HG03432 (cell line): ENCODE data around the gene TARS1.
A peak's percentile ranks its signal among the peaks of the same experiment; 100 is the strongest.

Experiments used
- ATAC-seq: cut with Tn5 transposase; IDR thresholded peaks from one replicate; pipeline ENCODE4 v1.9.1; 2021; ENCODE audit warnings: mild to moderate bottlenecking, moderate library complexity; ENCODE audit not compliant: unreplicated experiment

Gene TARS1

GRCh38 chr5:33440482-33441240 lies at the start of gene TARS1:
TARS1 (plus strand) TSS chr5:33440965; CDS start chr5:33441087, 122 bp downstream.
- peak; percentile 94 for ATAC-seq

- no peak for ATAC-seq
Observed at GRCh38 chr5:33398501-33398900, 42.3 kb upstream of the TARS1 start.

GRCh38 chr5:33400675-33401074 lies 40.1 kb upstream of the TARS1 start:
- ATAC-seq, result no peak

- ATAC-seq, result peak; percentile 56
Observed at GRCh38 chr5:33401482-33402390, 39.0 kb upstream of the TARS1 start.

GRCh38 chr5:33403187-33403586 lies 37.6 kb upstream of the TARS1 start:
- no peak for ATAC-seq

- no peak for ATAC-seq
Observed at GRCh38 chr5:33408816-33409215, 31.9 kb upstream of the TARS1 start.

- no peak for ATAC-seq
Observed at GRCh38 chr5:33409435-33410170, 31.2 kb upstream of the TARS1 start.

GRCh38 chr5:33410221-33410620 lies 30.5 kb upstream of the TARS1 start:
- ATAC-seq, result no peak

- no peak for ATAC-seq
Observed at GRCh38 chr5:33411498-33411897, 29.3 kb upstream of the TARS1 start.

- no peak for ATAC-seq
Observed at GRCh38 chr5:33415811-33416354, 24.9 kb upstream of the TARS1 start.

GRCh38 chr5:33417632-33418031 lies 23.1 kb upstream of the TARS1 start:
- no peak for ATAC-seq

- no peak for ATAC-seq
Observed at GRCh38 chr5:33420946-33421345, 19.8 kb upstream of the TARS1 start.

GRCh38 chr5:33422191-33422590 lies 18.6 kb upstream of the TARS1 start:
- no peak for ATAC-seq

GRCh38 chr5:33423018-33423630 lies 17.6 kb upstream of the TARS1 start:
- ATAC-seq, result peak; percentile 45

- ATAC-seq, result no peak
Observed at GRCh38 chr5:33425314-33425713, 15.5 kb upstream of the TARS1 start.

GRCh38 chr5:33430983-33431382 lies 9.8 kb upstream of the TARS1 start:
- ATAC-seq, result no peak

GRCh38 chr5:33432656-33433055 lies 8.1 kb upstream of the TARS1 start:
- no peak for ATAC-seq

GRCh38 chr5:33433303-33434240 lies 7.2 kb upstream of the TARS1 start:
- no peak for ATAC-seq

GRCh38 chr5:33435893-33436490 lies 4.8 kb upstream of the TARS1 start:
- ATAC-seq, result peak; percentile 46
